Panc1 (cell line): ENCODE measurements around the gene SEC24A. TPM values are rescaled to one million over a fixed set of nuclear protein-coding genes. Genes with fewer than 3 reads are reported as not detected.
A peak's percentile ranks its signal among the peaks of the same experiment; 100 is the strongest.
"Not testable (repeated sequence)": the region's sequence is repeated elsewhere in the genome, so short reads cannot be mapped to it uniquely, and the experiment has no call there.

Experiments used
- ATAC-seq: fragments of 200-7000 bp; cut with Tn5 transposase; 2 replicates; pipeline ENCODE4 v1.9.1; 2020; ENCODE audit warnings: mild to moderate bottlenecking, moderate library complexity
- Bru-seq: library from RNA; stranded (reverse); fragments of 400-500 nt; gene quantifications from one replicate; lab custom pipeline; 2021; lab: Mats Ljungman, UMichigan
- BruChase-seq, 2 experiments: library from RNA; stranded (reverse); fragments of 400-500 nt; gene quantifications; one replicate each; lab custom pipeline; 2021; lab: Mats Ljungman, UMichigan
- BruUV-seq: library from RNA; stranded (reverse); fragments of 400-500 nt; replicated peaks from 2 replicates; lab custom pipeline; 2021; lab: Mats Ljungman, UMichigan
- CTCF ChIA-PET: fragments of 300-600 bp; sonication (Branson Sonifier 250); formaldehyde crosslinking; loops from one replicate; lab custom pipeline; 2022; ENCODE audit warnings: antibody characterized with exemption; lab: Charles Lee
- POLR2A ChIA-PET: fragments of 300-600 bp; sonication (Branson Sonifier 250); formaldehyde crosslinking; loops from one replicate; lab custom pipeline; 2022; ENCODE audit warnings: antibody characterized with exemption; lab: Charles Lee
- DNase-seq: peaks from one replicate; pipeline ENCODE4 v3.0.0-alpha.2; 2010; ENCODE audit warnings: low read depth, low spot score
- H3K27ac ChIP-seq: 2 replicates; pipeline ENCODE4 v1.5.1; 2011; ENCODE audit warnings: mild to moderate bottlenecking, low read length, inconsistent platforms
- H3K27me3 ChIP-seq: fragments of 200-500 bp; sonication (Bioruptor generic); 2 replicates; pipeline ENCODE4 v1.6.0; 2014; ENCODE audit warnings: low read length, inconsistent platforms; ENCODE audit not compliant: control insufficient read depth, insufficient read depth
- H3K36me3 ChIP-seq: fragments of 200-500 bp; sonication (Bioruptor generic); 2 replicates; pipeline ENCODE4 v1.5.1; 2014; ENCODE audit warnings: inconsistent platforms, mild to moderate bottlenecking, low read length, moderate library complexity; ENCODE audit not compliant: control insufficient read depth, insufficient read depth
- H3K4me1 ChIP-seq: 2 replicates; pipeline ENCODE4 v1.5.1; 2011; ENCODE audit warnings: inconsistent platforms, mild to moderate bottlenecking, low read length, moderate library complexity; ENCODE audit not compliant: control insufficient read depth, insufficient read depth
- H3K4me3 ChIP-seq, 2 experiments: 2 replicates each; pipeline ENCODE4 v1.5.1; 2011 to 2012; ENCODE audit warnings: low read depth in 2 of 2, low read length in 2 of 2, mild to moderate bottlenecking in 2 of 2, inconsistent platforms in 1 of 2, moderate library complexity in 1 of 2
- H3K9me3 ChIP-seq: fragments of 200-500 bp; sonication (Bioruptor generic); 2 replicates; pipeline ENCODE4 v1.5.1; 2014; ENCODE audit warnings: low read depth, mild to moderate bottlenecking, inconsistent platforms, low read length, moderate library complexity; ENCODE audit not compliant: control insufficient read depth, insufficient read depth
- CTCF ChIP-seq: fragments of 450-650 bp; IDR thresholded peaks from 2 replicates; pipeline ENCODE4 v1.5.1; 2017; ENCODE audit warnings: mild to moderate bottlenecking
- POLR2AphosphoS5 ChIP-seq: IDR thresholded peaks from 2 replicates; pipeline ENCODE4 v1.6.1; 2012; ENCODE audit warnings: mild to moderate bottlenecking, low read depth, low read length, moderate library complexity
- REST ChIP-seq, 2 experiments: IDR thresholded peaks; 2 replicates each; pipeline ENCODE4 v1.6.1; 2011 to 2012; ENCODE audit warnings: low read depth in 2 of 2, control low read depth in 1 of 2, low read length in 1 of 2, mild to moderate bottlenecking in 1 of 2, moderate library complexity in 1 of 2; ENCODE audit not compliant: insufficient read depth in 1 of 2
- SIN3A ChIP-seq: IDR thresholded peaks from 2 replicates; pipeline ENCODE4 v1.6.1; 2012; ENCODE audit warnings: low read depth, mild to moderate bottlenecking, low read length, moderate library complexity, borderline replicate concordance; ENCODE audit not compliant: insufficient read depth
- TCF7L2 ChIP-seq: IDR thresholded peaks from 2 replicates; pipeline ENCODE4 v1.6.1; 2011; ENCODE audit warnings: mild to moderate bottlenecking, low read depth, low read length, inconsistent platforms
- in situ Hi-C: cut with HindIII; loops from 2 replicates; pipeline ENCODE4 v1.10.0; 2016; ENCODE audit warnings: low sequenced_read_pairs, low pct_unique_long_range_greater_than_20kb
- intact Hi-C: fragments of 100-400 bp; cut with micrococcal nuclease; formaldehyde crosslinking; loops from one replicate; pipeline ENCODE4 v1.10.0; 2022; ENCODE audit not compliant: unreplicated experiment
- long read RNA-seq: library from polyadenylated mRNA; unstranded; transcript quantifications from one replicate; pipeline ENCODE4 v2.0.0, GENCODE V29; 2021; ENCODE audit not compliant: unreplicated experiment
- polyA plus RNA-seq: library from polyadenylated mRNA; unstranded; fragments of >200 nt; gene quantifications from one replicate; pipeline ENCODE4 v1.2.1, GENCODE V29; 2012; ENCODE audit warnings: missing spikeins; ENCODE audit not compliant: insufficient read length
- total RNA-seq: library from RNA; stranded (reverse); gene quantifications from one replicate; pipeline ENCODE4 v1.2.1, GENCODE V29; 2021; ENCODE audit not compliant: unreplicated experiment

The SEC24A gene
- total RNA-seq: 22.7 TPM
- 7.6 TPM for polyA plus RNA-seq
- Bru-seq, nascent RNA: percentile 70 among the genes with signal in this experiment
- BruChase-seq, experiment 1, labeled RNA remaining after a 2-hour chase: percentile 80 among the genes with signal in this experiment
- percentile 78 among the genes with signal in this experiment for BruChase-seq, experiment 2, labeled RNA remaining after a 6-hour chase
- long read RNA-seq, full-length matches to known transcripts: 10 of 28 reads
- long read RNA-seq, partial matches to known transcripts: 9 of 28 reads
- long read RNA-seq, other reads (novel, unspliced or antisense): 9 of 28 reads

GRCh38 chr5:134648425-134649162 is at the start of gene SEC24A:
SEC24A (plus strand) TSS chr5:134648785; CDS start chr5:134649077, 292 bp downstream.
- ChIA-PET CTCF (no interaction called here), POLR2A (interaction anchor here (0.6 kb wide), 1 partner anchor 19 kb away, joined by 3 read pairs; no protein-coding TSS in a partner anchor)
- no TSS peak for BruUV-seq
- intact Hi-C loops: no loop called here
- in situ Hi-C loops: no loop called here
- Histone ChIP-seq H3K36me3 (no peaks in the 10 kb centered on the region; the same call in 1 of the 2 replicates), H3K4me1 (peaks cover 11% of the 10 kb centered on the region), H3K27me3 (no peaks in the 10 kb centered on the region), H3K27ac (peak within 1 kb of the TSS; percentile 97), H3K9me3 (no peaks in the 10 kb centered on the region), H3K4me3 (peak within 1 kb of the TSS; percentile 84 to 94)
- ATAC-seq: peak; percentile 97
- peak; percentile 61 for DNase-seq
- no peak for TF ChIP-seq CTCF
- TF ChIP-seq POLR2AphosphoS5: peak; percentile 83
- peak; percentile 97; the same call in 1 of the 2 replicates for TF ChIP-seq SIN3A

GRCh38 chr5:134599820-134600219 is 48.8 kb upstream of the SEC24A start:
- BruUV-seq, in situ Hi-C loops, H3K9me3 ChIP-seq, H3K4me1 ChIP-seq, intact Hi-C loops, H3K27ac ChIP-seq, H3K27me3 ChIP-seq, DNase-seq, CTCF ChIA-PET, ATAC-seq, H3K36me3 ChIP-seq, H3K4me3 ChIP-seq: not testable (repeated sequence)
- POLR2A ChIA-PET: interaction anchor here (0.6 kb wide), 1 partner anchor 21 kb away, joined by 3 read pairs; no protein-coding TSS in a partner anchor

GRCh38 chr5:134600600-134600999 is 48.0 kb upstream of the SEC24A start:
- H3K36me3 ChIP-seq: peaks cover 5% of the 10 kb centered on the region; the same call in 1 of the 2 replicates
- no peak overlapping the region for H3K27ac ChIP-seq
- in situ Hi-C loops (no loop called here), intact Hi-C loops (no loop called here)
- no peaks in the 10 kb centered on the region for H3K4me1 ChIP-seq
- BruUV-seq: no TSS peak
- ATAC-seq (no peak), DNase-seq (no peak)
- no peaks in the 10 kb centered on the region for H3K9me3 ChIP-seq
- ChIA-PET POLR2A (no interaction called here), CTCF (no interaction called here)
- TF ChIP-seq POLR2AphosphoS5 (no peak), REST (IDR thresholded peaks at IDR 0.05; ENCODE audit: insufficient read depth in 1 of 2, low read depth in 2 of 2, low read length in 1 of 2) (no peak), TCF7L2 (no peak), CTCF (no peak), SIN3A (no peak)
- H3K4me3 ChIP-seq: no peak overlapping the region
- no peaks in the 10 kb centered on the region for H3K27me3 ChIP-seq
